IMR-90 (cell line): ENCODE results near the gene RALA. TPM values are rescaled to one million over a fixed set of nuclear protein-coding genes. Genes with fewer than 3 reads are reported as not detected.

Experiments
- ATAC-seq: fragments of 200-7000 bp; cut with Tn5 transposase; 2 replicates; pipeline ENCODE4 v1.9.1; 2020; ENCODE audit warnings: low read depth, mild to moderate bottlenecking, moderate library complexity
- BruUV-seq: library from RNA; stranded (reverse); fragments of 400-500 nt; replicated peaks from 2 replicates; lab custom pipeline; 2021; lab: Mats Ljungman, UMichigan
- CTCF ChIA-PET: fragments of 300-600 bp; formaldehyde crosslinking; extraction: SDS; loops from one replicate; lab custom pipeline; 2021; ENCODE audit warnings: antibody characterized with exemption; lab: Yijun Ruan, JAX
- POLR2A ChIA-PET: fragments of 300-600 bp; sonication (Branson Sonifier 250); formaldehyde crosslinking; loops from one replicate; lab custom pipeline; 2022; ENCODE audit warnings: antibody characterized with exemption; ENCODE audit not compliant: unreplicated experiment; lab: Charles Lee
- DNase-seq: peaks from one replicate; pipeline ENCODE4 v3.0.0; 2013
- H2AFZ ChIP-seq: replicated peaks from 2 replicates; pipeline ENCODE3; 2013; ENCODE audit warnings: low read length, mild to moderate bottlenecking; ENCODE audit not compliant: poor library complexity
- H2AK5ac ChIP-seq: 2 replicates; pipeline ENCODE4 v1.6.1; 2013; ENCODE audit warnings: low read depth, low read length, inconsistent platforms
- H2AK9ac ChIP-seq: replicated peaks from 2 replicates; pipeline ENCODE3; 2013; ENCODE audit warnings: mild to moderate bottlenecking, low read depth, low read length, moderate library complexity; ENCODE audit not compliant: poor library complexity
- H2BK120ac ChIP-seq: 2 replicates; pipeline ENCODE4 v1.6.1; 2013; ENCODE audit warnings: low read depth, low read length, inconsistent platforms
- H2BK15ac ChIP-seq: 3 replicates; pipeline ENCODE4 v1.6.1; 2013; ENCODE audit warnings: low read depth, low read length, inconsistent platforms
- H2BK20ac ChIP-seq: 2 replicates; pipeline ENCODE4 v1.6.1; 2013; ENCODE audit warnings: low read depth, mild to moderate bottlenecking, inconsistent platforms, low read length, moderate library complexity
- H2BK5ac ChIP-seq: 2 replicates; pipeline ENCODE4 v1.6.1; 2013; ENCODE audit warnings: mild to moderate bottlenecking, low read depth, low read length, inconsistent platforms; ENCODE audit not compliant: poor library complexity, severe bottlenecking
- H3K14ac ChIP-seq: replicated peaks from 2 replicates; pipeline ENCODE4 v1.6.1; 2013; ENCODE audit warnings: low read depth, low read length, inconsistent platforms
- H3K18ac ChIP-seq: 2 replicates; pipeline ENCODE4 v1.6.1; 2013; ENCODE audit warnings: low read depth, low read length, control low read depth
- H3K23ac ChIP-seq: 2 replicates; pipeline ENCODE4 v1.6.1; 2013; ENCODE audit warnings: low read depth, low read length, inconsistent platforms
- H3K27ac ChIP-seq: 2 replicates; pipeline ENCODE4 v1.5.1; 2013; ENCODE audit warnings: mild to moderate bottlenecking, control low read depth, low read length; ENCODE audit not compliant: insufficient read depth
- H3K27me3 ChIP-seq: 2 replicates; pipeline ENCODE4 v1.6.1; 2013; ENCODE audit warnings: low read length; ENCODE audit not compliant: control insufficient read depth, insufficient read depth
- H3K36me3 ChIP-seq: 2 replicates; pipeline ENCODE4 v1.6.1; 2013; ENCODE audit warnings: low read length, mixed read lengths; ENCODE audit not compliant: control insufficient read depth, insufficient read depth
- H3K4ac ChIP-seq: 2 replicates; pipeline ENCODE4 v1.6.1; 2013; ENCODE audit warnings: low read depth, low read length, inconsistent platforms
- H3K4me1 ChIP-seq: 2 replicates; pipeline ENCODE4 v1.6.1; 2013; ENCODE audit warnings: low read length, mixed read lengths; ENCODE audit not compliant: control insufficient read depth, insufficient read depth
- H3K4me2 ChIP-seq: 2 replicates; pipeline ENCODE4 v1.6.1; 2013; ENCODE audit warnings: low read depth, mild to moderate bottlenecking, control low read depth, low read length, moderate library complexity
- H3K4me3 ChIP-seq: 2 replicates; pipeline ENCODE4 v1.5.1; 2013; ENCODE audit warnings: low read depth, mild to moderate bottlenecking, control low read depth, low read length, moderate library complexity; ENCODE audit not compliant: insufficient read depth
- H3K56ac ChIP-seq: 2 replicates; pipeline ENCODE4 v1.6.1; 2013; ENCODE audit warnings: low read length, inconsistent platforms; ENCODE audit not compliant: insufficient read depth; ENCODE audit errors: extremely low read depth
- H3K79me1 ChIP-seq, 2 experiments: 2 replicates each; pipeline ENCODE4 v1.6.1; 2013; ENCODE audit warnings: low read length in 2 of 2, inconsistent platforms in 1 of 2, low read depth in 1 of 2
- H3K9ac ChIP-seq: 2 replicates; pipeline ENCODE4 v1.6.1; 2013; ENCODE audit warnings: low read depth, low read length, control low read depth
- H3K9me1 ChIP-seq: 2 replicates; pipeline ENCODE4 v1.6.1; 2013; ENCODE audit warnings: low read length, inconsistent platforms; ENCODE audit not compliant: insufficient read depth
- H3K9me3 ChIP-seq: 2 replicates; pipeline ENCODE4 v1.6.1; 2013; ENCODE audit warnings: low read length; ENCODE audit not compliant: control insufficient read depth, insufficient read depth
- H4K20me1 ChIP-seq: 2 replicates; pipeline ENCODE4 v1.6.1; 2013; ENCODE audit warnings: low read length, inconsistent platforms; ENCODE audit not compliant: insufficient read depth
- H4K5ac ChIP-seq: 2 replicates; pipeline ENCODE4 v1.6.1; 2013; ENCODE audit warnings: mild to moderate bottlenecking, low read depth, low read length, control low read depth
- H4K8ac ChIP-seq, 2 experiments: 2 replicates each; pipeline ENCODE4 v1.6.1; 2013; ENCODE audit warnings: low read depth in 2 of 2, low read length in 2 of 2, control low read depth in 1 of 2, inconsistent platforms in 1 of 2
- H4K91ac ChIP-seq: 2 replicates; pipeline ENCODE4 v1.6.1; 2013; ENCODE audit warnings: low read depth, low read length, inconsistent platforms; ENCODE audit not compliant: insufficient read depth
- CEBPB ChIP-seq: IDR thresholded peaks from 2 replicates; pipeline ENCODE4 v1.6.1; 2012; ENCODE audit warnings: low read depth, low read length, improper control_type of control experiment
- CHD1 ChIP-seq: IDR thresholded peaks from 2 replicates; pipeline ENCODE4 v1.6.1; 2012; ENCODE audit warnings: low read depth, low read length, improper control_type of control experiment
- ELK1 ChIP-seq: fragments of 150-350 bp; IDR thresholded peaks from 2 replicates; pipeline ENCODE4 v1.6.1; 2016; ENCODE audit warnings: low read depth, mild to moderate bottlenecking, low read length, moderate library complexity, borderline replicate concordance
- FOS ChIP-seq: fragments of 150-350 bp; IDR thresholded peaks from 2 replicates; pipeline ENCODE4 v1.6.1; 2016; ENCODE audit warnings: low read depth, low read length
- MAFK ChIP-seq: IDR thresholded peaks from 2 replicates; pipeline ENCODE4 v1.6.1; 2012; ENCODE audit warnings: low read depth, low read length, improper control_type of control experiment
- MXI1 ChIP-seq: IDR thresholded peaks from 2 replicates; pipeline ENCODE4 v1.6.1; 2012; ENCODE audit warnings: low read depth, mild to moderate bottlenecking, low read length, moderate library complexity, borderline replicate concordance
- POLR2A ChIP-seq: IDR thresholded peaks from 2 replicates; pipeline ENCODE4 v1.6.1; 2012; ENCODE audit warnings: mild to moderate bottlenecking, low read depth, low read length
- RAD21 ChIP-seq: IDR thresholded peaks from 2 replicates; pipeline ENCODE4 v1.6.1; 2012; ENCODE audit warnings: low read length, improper control_type of control experiment
- RFX5 ChIP-seq: IDR thresholded peaks from 2 replicates; pipeline ENCODE4 v1.8.0; 2012; ENCODE audit warnings: low read depth, mild to moderate bottlenecking, low read length, moderate library complexity
- WGBS, 2 experiments: methylation state at CpG; one replicate each; pipeline versions ENCODE4 v1.1.5 to v1.1.7; 2013; ENCODE audit warnings: missing lambda C conversion rate in 2 of 2; ENCODE audit not compliant: insufficient read length in 1 of 2; ENCODE audit errors: extremely low coverage in 2 of 2; 5-methylcytosine and 5-hydroxymethylcytosine counted together
- dilution Hi-C: fragments of 300-500 bp; cut with HindIII; formaldehyde crosslinking; loops from one replicate; pipeline ENCODE4 v1.14.3; 2018; ENCODE audit warnings: low sequenced_read_pairs; ENCODE audit not compliant: unreplicated experiment
- in situ Hi-C: fragments of 300-500 bp; cut with MboI; formaldehyde crosslinking; loops from 3 replicates; pipeline ENCODE4 v1.14.3; 2019; ENCODE audit warnings: low sequenced_read_pairs, inconsistent platforms, mixed read lengths
- intact Hi-C: fragments of 100-400 bp; cut with micrococcal nuclease; formaldehyde crosslinking; loops from 2 replicates; pipeline ENCODE4 v1.10.0; 2022
- polyA plus RNA-seq, 3 experiments: library from polyadenylated mRNA; depleted of rRNA; stranded (reverse); fragments of >200 nt; gene quantifications; 2 replicates each; pipeline ENCODE4 v1.2.3, GENCODE V29; 2012; ENCODE audit warnings: low replicate concordance in 1 of 3
- total RNA-seq: library from RNA; depleted of rRNA; stranded (reverse); fragments of >200 nt; gene quantifications from 2 replicates; pipeline ENCODE4 v1.2.3, GENCODE V29; 2012

RALA gene
- total and polyA plus RNA-seq, 2 of the 4 experiments (the other 2 are of a cell fraction), result 7.7 to 20.5 TPM

GRCh38 chr7:39721345-39721744 is 98.0 kb downstream of the RALA start:
- H3K27ac ChIP-seq, result no peak overlapping the region

More at GRCh38 chr7:39721345-39721744, 98.0 kb downstream of the RALA start:
- H2AFZ ChIP-seq, result no peak overlapping the region
- no peak overlapping the region for H3K9ac ChIP-seq
- no CpG with 5 or more reads among the region's 3 CpGs for WGBS, 2 experiments
- BruUV-seq, result no TSS peak
- CTCF ChIA-PET, result interaction anchor here (0.6 kb wide), 1 partner anchor 20 kb away, joined by 3 read pairs; no protein-coding TSS in a partner anchor
- H2AK5ac ChIP-seq, result no peak overlapping the region
- H2BK5ac ChIP-seq, result no peak overlapping the region
- DNase-seq (no peak), ATAC-seq (no peak)
- no peak overlapping the region for H2AK9ac ChIP-seq
- no peaks in the 10 kb centered on the region for H3K79me1 ChIP-seq
- H4K5ac ChIP-seq, result no peak overlapping the region
- no peak overlapping the region for H2BK20ac ChIP-seq
- H3K18ac ChIP-seq, result no peak overlapping the region
- no peak overlapping the region for H3K4me2 ChIP-seq
- H3K4me1 ChIP-seq, result no peaks in the 10 kb centered on the region
- H3K27me3 ChIP-seq, result no peaks in the 10 kb centered on the region
- H4K8ac ChIP-seq, result no peak overlapping the region
- no peaks in the 10 kb centered on the region for H3K36me3 ChIP-seq
- intact Hi-C loops, result loop anchor here (2.0 kb wide), 1 partner anchor 15 kb away; no protein-coding TSS in a partner anchor
- no peak overlapping the region for H4K91ac ChIP-seq
- no peak overlapping the region for H3K14ac ChIP-seq
- no peaks in the 10 kb centered on the region for H4K20me1 ChIP-seq
- no peak overlapping the region for H2BK120ac ChIP-seq
- in situ Hi-C loops, result no loop called here
- no peak overlapping the region for H3K56ac ChIP-seq
- H3K4me3 ChIP-seq, result no peak overlapping the region
- H3K9me3 ChIP-seq, result no peaks in the 10 kb centered on the region
- dilution Hi-C loops, result no loop called here
- POLR2A ChIA-PET, result no interaction called here
- no peak overlapping the region for H3K4ac ChIP-seq
- no peaks in the 10 kb centered on the region for H3K9me1 ChIP-seq
- TF ChIP-seq MXI1 (no peak), RFX5 (no peak), MAFK (no peak), CHD1 (no peak), RAD21 (no peak), FOS (no peak), ELK1 (no peak), CEBPB (no peak), POLR2A (no peak)
- H2BK15ac ChIP-seq, result no peak overlapping the region
- no peak overlapping the region for H3K23ac ChIP-seq
